Ascending aorta (tissue), 2 donors: ENCODE data around the gene CDHR5. TPM values are rescaled to one million over a fixed set of nuclear protein-coding genes. Genes with fewer than 3 reads are reported as not detected.

Experiments used
- DNase-seq, 2 donors: peaks; one replicate each; pipeline ENCODE4 v3.0.0-alpha.2; 2019; ENCODE audit warnings: low spot score in 2 of 2
- H3K27ac ChIP-seq, 2 donors: fragments of 200-600 bp; sonication (generic); one replicate each; pipeline ENCODE4 v1.5.1; 2016 to 2017; ENCODE audit warnings: mild to moderate bottlenecking in 1 of 2
- H3K27me3 ChIP-seq: fragments of 200-600 bp; sonication (generic); one replicate; pipeline ENCODE4 v1.5.1; 2017
- H3K36me3 ChIP-seq, 2 donors: fragments of 200-600 bp; sonication (generic); one replicate each; pipeline ENCODE4 v1.5.1; 2016
- H3K4me1 ChIP-seq, 2 donors: fragments of 200-600 bp; sonication (generic); one replicate each; pipeline ENCODE4 v1.5.1; 2016 to 2017; ENCODE audit warnings: mild to moderate bottlenecking in 1 of 2
- H3K4me3 ChIP-seq, 2 donors: fragments of 200-600 bp; sonication (generic); one replicate each; pipeline ENCODE4 v1.5.1; 2016 to 2017; ENCODE audit warnings: mild to moderate bottlenecking in 1 of 2
- H3K9me3 ChIP-seq, 2 donors: fragments of 200-600 bp; sonication (generic); one replicate each; pipeline ENCODE4 v1.5.1; 2016
- CTCF ChIP-seq, 3 experiments: fragments of 200-600 bp in 2 of 3; fragments of 450-650 bp in 1 of 3; sonication (generic) in 2 of 3; IDR thresholded peaks; one replicate each; pipeline ENCODE4 v1.5.1; 2016 to 2019; ENCODE audit warnings: antibody characterized with exemption in 3 of 3, mild to moderate bottlenecking in 1 of 3, moderate library complexity in 1 of 3
- intact Hi-C: fragments of 100-400 bp; cut with DNase I; formaldehyde crosslinking; loops from one replicate; pipeline ENCODE4 v1.15.1; 2023
- total RNA-seq: library from RNA; depleted of rRNA; stranded (reverse); fragments of >200 nt; gene quantifications from one replicate; pipeline ENCODE4 v1.1.0, GENCODE V29; 2016

The CDHR5 gene
- total RNA-seq, 1 donor from 2014 or later, result 5.0 TPM

GRCh38 chr11:662689-663274, 38.0 kb upstream of the CDHR5 start:
- TF ChIP-seq CTCF (IDR thresholded peaks at IDR 0.05), result peak; percentile 64 to 81 (median 69)
- intact Hi-C loops, result loop anchor here (1.0 kb wide), 2 partner anchors 61 to 66 kb away; no protein-coding TSS in a partner anchor
- no peak overlapping the region for H3K27ac ChIP-seq
- H3K36me3 ChIP-seq, result peaks cover 30 to 53% of the 10 kb centered on the region in 2 donors
- peak in 1 of 2 donors; percentile 78 for DNase-seq
- no peaks in the 10 kb centered on the region for H3K27me3 ChIP-seq
- H3K9me3 ChIP-seq, result no peaks in the 10 kb centered on the region
- no peaks in the 10 kb centered on the region for H3K4me1 ChIP-seq
- H3K4me3 ChIP-seq, result no peak overlapping the region

- no peaks in the 10 kb centered on the region for H3K9me3 ChIP-seq
- H3K4me3 ChIP-seq, result no peak overlapping the region
- TF ChIP-seq CTCF (IDR thresholded peaks at IDR 0.05), result no peak
- no peaks in the 10 kb centered on the region for H3K4me1 ChIP-seq
- H3K27ac ChIP-seq, result no peak overlapping the region
- intact Hi-C loops, result no loop called here
- H3K36me3 ChIP-seq, result peaks cover 35 to 58% of the 10 kb centered on the region in 2 donors
- DNase-seq, result no peak
- no peaks in the 10 kb centered on the region for H3K27me3 ChIP-seq
Observed at GRCh38 chr11:660681-661444, 36.1 kb upstream of the CDHR5 start.

- Histone ChIP-seq H3K27me3 (no peaks in the 10 kb centered on the region), H3K4me3 (no peak overlapping the region), H3K4me1 (no peaks in the 10 kb centered on the region), H3K27ac (no peak overlapping the region), H3K36me3 (peaks cover 35 to 52% of the 10 kb centered on the region in 2 donors), H3K9me3 (no peaks in the 10 kb centered on the region)
- no peak for TF ChIP-seq CTCF (IDR thresholded peaks at IDR 0.05)
- intact Hi-C loops, result no loop called here
- no peak for DNase-seq
Observed at GRCh38 chr11:660281-660680, 35.5 kb upstream of the CDHR5 start.

- intact Hi-C loops, result no loop called here
- peaks cover 35 to 51% of the 10 kb centered on the region in 2 donors for H3K36me3 ChIP-seq
Observed at GRCh38 chr11:659532-660085, 34.9 kb upstream of the CDHR5 start.

GRCh38 chr11:657691-658126, 33.0 kb upstream of the CDHR5 start:
- no peak overlapping the region for H3K4me3 ChIP-seq
- H3K9me3 ChIP-seq, result no peaks in the 10 kb centered on the region
- peaks cover 30 to 53% of the 10 kb centered on the region in 2 donors for H3K36me3 ChIP-seq
- H3K27me3 ChIP-seq, result no peaks in the 10 kb centered on the region
- TF ChIP-seq CTCF (IDR thresholded peaks at IDR 0.05), result no peak
- no peak overlapping the region for H3K27ac ChIP-seq
- DNase-seq, result no peak
- intact Hi-C loops, result no loop called here
- H3K4me1 ChIP-seq, result no peaks in the 10 kb centered on the region

More at GRCh38 chr11:659532-660085, 34.9 kb upstream of the CDHR5 start:
- TF ChIP-seq CTCF (IDR thresholded peaks at IDR 0.05), result no peak
- H3K4me3 ChIP-seq, result no peak overlapping the region
- no peak overlapping the region for H3K27ac ChIP-seq
- no peaks in the 10 kb centered on the region for H3K27me3 ChIP-seq
- H3K9me3 ChIP-seq, result no peaks in the 10 kb centered on the region
- DNase-seq, result no peak
- H3K4me1 ChIP-seq, result no peaks in the 10 kb centered on the region
